Heart left ventricle (tissue), 16 donors: Measurements from ENCODE around the gene MRPL43. TPM values are rescaled to one million over a fixed set of nuclear protein-coding genes. Genes with fewer than 3 reads are reported as not detected.
A peak's percentile ranks its signal among the peaks of the same experiment; 100 is the strongest.

Experiments used
- ATAC-seq, 4 donors: fragments of 200-7000 bp; cut with Tn5 transposase; one replicate each; pipeline ENCODE4 v1.9.1; 2020 to 2022; ENCODE audit warnings: moderate library complexity in 4 of 4, mild to moderate bottlenecking in 3 of 4, moderate number of reproducible peaks in 1 of 4
- DNase-seq, 5 donors: peaks; one replicate each; pipeline ENCODE4 v3.0.0-alpha.2; 2020
- H3K27ac ChIP-seq, 12 donors: fragments of 200-600 bp; sonication (generic) in 4 of 12; one replicate each; pipeline versions ENCODE4 v1.5.0 to v1.8.0; 2016 to 2022; ENCODE audit warnings: mild to moderate bottlenecking in 2 of 12
- H3K27me3 ChIP-seq, 9 donors: fragments of 200-600 bp; sonication (generic) in 2 of 9; one replicate each; pipeline versions ENCODE4 v1.5.1 to v1.8.0; 2016 to 2022; ENCODE audit warnings: mild to moderate bottlenecking in 3 of 9
- H3K36me3 ChIP-seq, 9 donors: fragments of 200-600 bp; sonication (generic) in 2 of 9; one replicate each; pipeline versions ENCODE4 v1.5.0 to v1.8.0; 2018 to 2022; ENCODE audit warnings: mild to moderate bottlenecking in 2 of 9
- H3K4me1 ChIP-seq, 12 donors: fragments of 200-600 bp; sonication (generic) in 4 of 12; one replicate each; pipeline versions ENCODE4 v1.5.0 to v1.8.0; 2016 to 2022; ENCODE audit warnings: mild to moderate bottlenecking in 3 of 12
- H3K4me3 ChIP-seq, 12 donors: fragments of 200-600 bp; sonication (generic) in 4 of 12; one replicate each; pipeline versions ENCODE4 v1.5.0 to v1.8.0; 2017 to 2022; ENCODE audit warnings: mild to moderate bottlenecking in 9 of 12, moderate library complexity in 4 of 12
- H3K9me3 ChIP-seq, 12 donors: fragments of 200-600 bp; sonication (generic) in 4 of 12; one replicate each; pipeline versions ENCODE4 v1.5.0 to v1.8.0; 2016 to 2022; ENCODE audit warnings: mild to moderate bottlenecking in 1 of 12
- POLR2A ChIP-seq, 2 donors: fragments of 450-650 bp; IDR thresholded peaks; one replicate each; pipeline ENCODE4 v1.6.1; 2017; ENCODE audit warnings: antibody characterized with exemption in 2 of 2, mild to moderate bottlenecking in 2 of 2, moderate library complexity in 2 of 2
- WGBS, 4 donors: extraction: QIAGEN DNeasy Blood & Tissue Kit in 2 of 4; methylation state at CpG; one replicate each; pipeline versions ENCODE4 v1.1.5 to v1.1.7; 2013 to 2018; 5-methylcytosine and 5-hydroxymethylcytosine counted together
- intact Hi-C, 10 donors: fragments of 100-400 bp; cut with DNase I; formaldehyde crosslinking; loops; one replicate each; pipeline versions ENCODE4 v1.11.1 to v1.14.2; 2022
- polyA plus RNA-seq, 2 donors: library from polyadenylated mRNA; stranded (reverse); fragments of 200-250 nt; gene quantifications; one replicate each; pipeline ENCODE4 v1.2.3, GENCODE V29; 2013
- total RNA-seq, 9 donors: library from RNA; depleted of rRNA in 2 of 9; stranded (reverse); fragments of >200 nt in 2 of 9; fragmentation: NEBNext Ultra II Directional in 3 of 9; extraction: Animal tissue kit (Norgen Biotek cat#: 25700) in 3 of 9; gene quantifications; one replicate each; pipeline versions ENCODE4 v1.1.0 to v1.2.4, GENCODE V29; 2016 to 2023
- TF ChIP-seq, protein P1 (sequence below), 12 donors: fragments of 200-600 bp; sonication (generic) in 4 of 12; IDR thresholded peaks; one replicate each; pipeline versions ENCODE4 v1.5.0 to v1.8.0; 2018 to 2022; ENCODE audit warnings: antibody characterized with exemption in 12 of 12, mild to moderate bottlenecking in 5 of 12
- donor health status: ischemic (EF 13 %, LVEDD 7.1; RV severe dilation, severe dysfunction).
- donor health status: healthy with polysubstance abuse.
- donor health status: DM: no; HTN: yes; CAD: no.
- donor health status: DM: no; HTN: no; CAD: no.
- donor health status: ischemic (EF 25% LVEDD 6.9; RV normal size, moderate dysfunction).
- donor health status: ischemic (EF 25% LVEDD 5.7; RV mildly dilated, moderate dysfunction).
- donor health status: healthy.
- donor health status: DM: yes; HTN: yes; CAD: no.
- donor health status: ischemic (EF 35%, LVEDD 5.7; RV mildly dilated, moderate dysfunction).
- donor health status: nonischemic (EF 11% LVEDD 7.7; RV severe dilation, severe dysfunction).
- donor health status: DM: yes; HTN: yes; CAD: no.
- donor health status: PGD.
- donor health status: ischemic (EF 29% LVEDD 5.4; RV normal size, mild dysfunction).
- donor health status: nonischemic (EF 23%, LVEDD 6.1; RV moderate dilation, normal function).

The MRPL43 gene
- total and polyA plus RNA-seq, 11 donors = 44.8 to 113 (median 59.1) TPM

DNA sequence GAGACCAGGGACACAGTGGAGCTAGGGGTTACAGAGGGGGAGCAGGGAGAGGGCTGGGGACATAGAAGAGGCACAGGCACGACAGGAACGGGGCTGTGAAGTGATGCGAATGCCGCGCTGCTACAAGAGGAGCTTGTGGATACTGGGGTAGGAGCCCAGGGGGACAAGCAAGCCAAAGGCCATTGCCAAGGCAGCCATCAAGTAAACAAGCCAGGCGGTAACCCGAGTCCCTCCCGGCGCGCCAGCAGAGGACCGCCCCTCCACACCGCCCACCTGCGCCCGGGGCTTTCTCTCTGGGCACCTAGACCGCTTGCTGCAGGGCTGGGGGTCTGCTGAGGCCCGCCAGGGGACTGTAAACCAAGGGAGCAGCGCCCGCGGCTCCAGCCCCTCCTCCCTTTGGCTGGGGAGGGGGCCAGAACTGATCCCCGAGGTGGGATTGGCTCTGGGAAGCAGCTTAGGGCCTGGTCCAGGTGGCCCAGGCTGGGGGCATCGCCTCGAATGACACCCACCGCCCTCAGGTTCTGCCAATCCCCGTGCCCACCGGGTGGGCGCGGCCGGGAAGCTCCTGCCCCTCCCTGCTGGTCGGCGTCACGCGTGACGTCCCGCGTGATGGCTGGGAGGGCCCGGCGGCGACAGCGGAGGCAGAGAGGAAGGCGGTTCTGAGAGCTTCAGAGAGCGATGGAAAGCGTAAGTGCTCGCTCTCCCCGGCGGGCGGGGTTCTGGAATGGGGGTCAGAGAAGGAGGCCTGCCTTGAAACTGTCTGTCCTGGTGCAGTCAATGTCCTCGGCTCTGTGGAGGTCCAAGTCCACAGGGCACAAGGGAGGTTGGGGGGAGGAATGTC is 44.7 kb upstream of the MRPL43 start:
- Histone ChIP-seq H3K4me1 (peaks cover 0 to 39% (median 20%) of the 10 kb centered on the region in 12 donors), H3K27ac (peak overlapping the region; percentile 87 to 100 (median 95)), H3K4me3 (peak overlapping the region; percentile 57 to 94 (median 72)), H3K27me3 (no peaks in the 10 kb centered on the region), H3K36me3 (peaks cover 0 to 27% (median 26%) of the 10 kb centered on the region in 9 donors), H3K9me3 (no peaks in the 10 kb centered on the region)
- peak; percentile 49 to 82 (median 72) for ATAC-seq
- DNase-seq = peak; percentile 83 to 91 (median 90)
- 0 to 1% (median 1%) methylated on average over 44 to 47 of the region's 47 CpGs for WGBS, 4 donors
- TF ChIP-seq, protein P1, sequence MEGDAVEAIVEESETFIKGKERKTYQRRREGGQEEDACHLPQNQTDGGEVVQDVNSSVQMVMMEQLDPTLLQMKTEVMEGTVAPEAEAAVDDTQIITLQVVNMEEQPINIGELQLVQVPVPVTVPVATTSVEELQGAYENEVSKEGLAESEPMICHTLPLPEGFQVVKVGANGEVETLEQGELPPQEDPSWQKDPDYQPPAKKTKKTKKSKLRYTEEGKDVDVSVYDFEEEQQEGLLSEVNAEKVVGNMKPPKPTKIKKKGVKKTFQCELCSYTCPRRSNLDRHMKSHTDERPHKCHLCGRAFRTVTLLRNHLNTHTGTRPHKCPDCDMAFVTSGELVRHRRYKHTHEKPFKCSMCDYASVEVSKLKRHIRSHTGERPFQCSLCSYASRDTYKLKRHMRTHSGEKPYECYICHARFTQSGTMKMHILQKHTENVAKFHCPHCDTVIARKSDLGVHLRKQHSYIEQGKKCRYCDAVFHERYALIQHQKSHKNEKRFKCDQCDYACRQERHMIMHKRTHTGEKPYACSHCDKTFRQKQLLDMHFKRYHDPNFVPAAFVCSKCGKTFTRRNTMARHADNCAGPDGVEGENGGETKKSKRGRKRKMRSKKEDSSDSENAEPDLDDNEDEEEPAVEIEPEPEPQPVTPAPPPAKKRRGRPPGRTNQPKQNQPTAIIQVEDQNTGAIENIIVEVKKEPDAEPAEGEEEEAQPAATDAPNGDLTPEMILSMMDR (IDR thresholded peaks at IDR 0.05) = peak in 1 of 12 donors; percentile 6
- TF ChIP-seq POLR2A (IDR thresholded peaks at IDR 0.05) = peak in 1 of 2 donors; percentile 65
- intact Hi-C loops = loop anchor here in 3 of 10 donors (5.0 kb wide), 3 partner anchors 35 to 45 kb away; partner anchors contain the start of genes LZTS2 (in 1 of the 3), MRPL43 (in 1 of the 3) and TWNK (in 1 of the 3)

DNA sequence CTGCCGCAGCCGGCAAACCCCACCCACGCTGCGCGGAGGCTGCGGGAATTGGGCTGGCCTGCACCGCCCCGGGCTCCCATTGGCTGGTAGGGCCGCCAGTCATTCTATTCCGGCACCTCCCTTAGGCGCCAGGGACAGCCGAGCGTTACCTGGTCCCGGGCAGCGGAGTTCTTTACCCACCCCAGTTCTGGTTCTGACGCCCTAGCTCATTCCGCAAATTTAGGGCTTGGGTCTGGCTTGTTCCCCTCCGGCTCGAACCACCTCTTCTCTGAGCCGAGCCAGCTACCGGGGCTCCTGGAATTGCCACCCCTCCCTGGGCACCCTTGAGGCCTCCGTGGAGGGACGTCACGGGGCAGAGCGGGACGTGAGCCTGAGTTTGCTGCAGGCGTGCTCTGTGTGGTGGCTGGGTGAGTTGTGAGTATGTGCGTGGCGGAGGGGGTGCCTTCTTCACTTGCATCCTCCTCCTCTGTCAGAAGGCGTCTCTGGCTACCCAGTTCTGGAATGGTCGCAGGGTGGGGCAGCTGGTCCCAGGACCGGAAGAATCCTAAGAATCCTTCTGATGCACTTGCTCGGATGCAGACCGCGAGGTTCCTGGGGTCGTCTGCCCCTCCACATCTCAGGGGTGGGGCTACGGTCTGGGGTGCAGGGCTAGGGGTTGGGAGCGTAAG is 44.0 kb upstream of the MRPL43 start, which contains the start of the genes PDZD7 and SFXN3:
Gene PDZD7 (minus strand): TSS at position 2 of the 668 bp plus-strand sequence. CDS start 910 bp downstream, outside the sequence.
Gene SFXN3 (plus strand): TSS at position 107 of the 668 bp plus-strand sequence. CDS start 3,461 bp downstream, outside the sequence.
- TF ChIP-seq, protein P1 (IDR thresholded peaks at IDR 0.05) = no peak
- TF ChIP-seq POLR2A (IDR thresholded peaks at IDR 0.05) = peak in 1 of 2 donors; percentile 71
- intact Hi-C loops = loop anchor here in 3 of 10 donors (5.0 kb wide), 3 partner anchors 34 to 44 kb away; partner anchors contain the start of genes LZTS2 (in 1 of the 3), MRPL43 (in 1 of the 3) and TWNK (in 1 of the 3)
- WGBS, 4 donors = 0 to 1% (median 1%) methylated on average over 31 to 38 of the region's 38 CpGs
- Histone ChIP-seq H3K4me3 (peak within 1 kb of the TSS; percentile 57 to 94 (median 72)), H3K27me3 (no peaks in the 10 kb centered on the region), H3K27ac (peak within 1 kb of the TSS; percentile 87 to 100 (median 95)), H3K9me3 (no peaks in the 10 kb centered on the region), H3K4me1 (peaks cover 0 to 39% (median 20%) of the 10 kb centered on the region in 12 donors), H3K36me3 (peaks cover 0 to 19% (median 18%) of the 10 kb centered on the region in 9 donors)
- peak; percentile 97 to 99 (median 98) for DNase-seq
- peak; percentile 87 to 91 (median 90) for ATAC-seq

DNA sequence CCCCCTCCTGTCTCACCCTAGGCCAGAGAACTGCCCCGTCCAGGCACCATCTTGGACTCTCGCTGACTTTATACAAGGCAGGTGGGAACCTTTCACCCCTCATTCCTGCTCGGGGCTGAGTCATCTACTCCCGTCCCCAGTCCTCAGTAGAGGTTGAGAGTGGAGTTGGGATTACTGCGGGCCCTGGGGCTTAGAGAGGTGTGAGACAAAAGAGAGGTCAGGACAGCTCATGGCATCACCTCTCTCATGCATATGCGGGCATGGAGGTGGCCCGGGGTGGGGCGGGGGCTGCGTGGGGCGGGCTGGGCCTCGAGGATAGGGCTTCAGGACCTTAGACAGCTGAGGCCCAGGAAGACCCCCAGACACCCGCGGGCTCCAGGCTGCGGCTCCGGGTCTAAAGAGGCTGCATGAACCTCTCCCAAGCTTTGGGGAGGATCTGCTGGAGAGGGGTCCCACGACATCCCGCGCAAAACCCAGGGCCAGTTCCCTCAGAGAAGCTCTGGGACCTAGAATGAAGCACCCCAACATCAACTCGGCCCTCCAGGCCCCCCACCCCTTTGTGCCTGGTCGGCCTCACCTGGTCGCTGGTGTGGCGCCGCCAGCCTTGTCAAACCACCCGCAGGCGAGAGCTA is 43.3 kb upstream of the MRPL43 start:
- 14 to 32% (median 15%) methylated on average over 5 to 25 of the region's 25 CpGs for WGBS, 4 donors
- intact Hi-C loops = loop anchor here in 3 of 10 donors (5.0 kb wide), 3 partner anchors 33 to 43 kb away; partner anchors contain the start of genes LZTS2 (in 1 of the 3), MRPL43 (in 1 of the 3) and TWNK (in 1 of the 3)

More for the DNA sequence above, 43.3 kb upstream of the MRPL43 start:
- Histone ChIP-seq H3K27me3 (no peaks in the 10 kb centered on the region), H3K36me3 (peaks cover 0 to 13% (median 12%) of the 10 kb centered on the region in 9 donors), H3K27ac (peak overlapping the region in 9 of 12 donors; percentile 87 to 98 (median 96)), H3K4me3 (peak overlapping the region; percentile 57 to 94 (median 72)), H3K9me3 (no peaks in the 10 kb centered on the region), H3K4me1 (peaks cover 0 to 39% (median 20%) of the 10 kb centered on the region in 12 donors)
- DNase-seq = no peak
- TF ChIP-seq, protein P1 (IDR thresholded peaks at IDR 0.05) = no peak
- no peak for TF ChIP-seq POLR2A (IDR thresholded peaks at IDR 0.05)
- no peak for ATAC-seq
